K562 (cell line): Measurements from ENCODE around the gene PRDM1. TPM values are rescaled to one million over a fixed set of nuclear protein-coding genes. Genes with fewer than 3 reads are reported as not detected.

ENCODE experiments used
- HLTF ChIP-seq: fragments of 450-650 bp; IDR thresholded peaks from 2 replicates; pipeline ENCODE4 v1.6.1; 2016
- PTTG1 ChIP-seq: fragments of 450-650 bp; IDR thresholded peaks from 2 replicates; pipeline ENCODE4 v1.6.1; 2016; ENCODE audit warnings: low read depth, mild to moderate bottlenecking, missing genetic modification characterization, missing compliant biosample characterization
- SMC3 ChIP-seq: conservative IDR thresholded peaks from 2 replicates; pipeline ENCODE4 v1.6.1; 2011; ENCODE audit warnings: low read depth, low read length, improper control_type of control experiment; ENCODE audit not compliant: insufficient read depth
- ZHX1 ChIP-seq: fragments of 150-350 bp; conservative IDR thresholded peaks from 2 replicates; pipeline ENCODE4 v1.6.1; 2014; ENCODE audit warnings: low read length
- ZNF143 ChIP-seq: sonication (generic); formaldehyde crosslinking; IDR thresholded peaks from 2 replicates; pipeline ENCODE4 v1.9.0; 2022; ENCODE audit warnings: mild to moderate bottlenecking, missing genetic modification reagents
- ZNF197 ChIP-seq: fragments of 200-800 bp; sonication (Bioruptor generic); IDR thresholded peaks from 2 replicates; pipeline ENCODE4 v1.6.1; 2016; ENCODE audit warnings: low read depth, missing genetic modification characterization, missing compliant biosample characterization
- ZNF740 ChIP-seq, 3 experiments: fragments of 200-800 bp in 1 of 3; sonication (Bioruptor generic) in 1 of 3; sonication (generic) in 1 of 3; formaldehyde crosslinking in 1 of 3; IDR thresholded peaks; 2 replicates each; pipeline versions ENCODE4 v1.6.1 to v1.8.0; 2016 to 2022; ENCODE audit warnings: mild to moderate bottlenecking in 2 of 3, missing compliant biosample characterization in 2 of 3, missing genetic modification characterization in 2 of 3, missing genetic modification reagents in 1 of 3
- ZNF79 ChIP-seq: fragments of 250-450 bp; sonication (Bioruptor Pico); IDR thresholded peaks from 2 replicates; pipeline ENCODE4 v1.4.0; 2020; ENCODE audit warnings: low read depth, mild to moderate bottlenecking, moderate library complexity
- ZSCAN29 ChIP-seq: fragments of 450-650 bp; IDR thresholded peaks from 2 replicates; pipeline ENCODE4 v1.6.1; 2017
- polyA plus RNA-seq, 8 experiments: library from polyadenylated mRNA; depleted of rRNA in 4 of 8; stranded (reverse) in 5 of 8; unstranded in 3 of 8; fragments of >200 nt; fragmentation: Nextera tagmentation in 2 of 8; fragmentation: Illumina TruSeq in 1 of 8; extraction: Ambion mirVana in 2 of 8; extraction: Trizol in 1 of 8; gene quantifications; 2 replicates each; pipeline versions ENCODE4 v1.2.1 to v1.2.3, GENCODE V29; 2011 to 2014; ENCODE audit warnings: inconsistent platforms in 1 of 8, missing spikeins in 1 of 8
- total RNA-seq, 7 experiments: library from RNA; depleted of rRNA in 6 of 7; stranded (reverse); fragments of >200 nt in 6 of 7; fragmentation: Illumina TruSeq in 2 of 7; extraction: Trizol in 2 of 7; gene quantifications; 2 replicates each; pipeline versions ENCODE4 v1.2.1 to v1.2.3, GENCODE V29; 2011 to 2021; ENCODE audit warnings: low replicate concordance in 1 of 7

PRDM1 gene
- total and polyA plus RNA-seq, 9 of the 15 experiments (the other 6 are each of a cell fraction or from before 2014, with no cell fraction given), result 0.09 to 0.89 (median 0.27) TPM

- TF ChIP-seq ZHX1 (no peak), HLTF (no peak), ZSCAN29 (no peak), SMC3 (no peak), ZNF143 (CRISPR knock-in tag) (no peak), ZNF197 (CRISPR knock-in tag) (no peak), ZNF740 (CRISPR knock-in tag; IDR thresholded peaks at IDR 0.05) (no peak), ZNF740 (tag; IDR thresholded peaks at IDR 0.05) (no peak), PTTG1 (no peak), ZNF79 (CRISPR knock-in tag) (no peak)
Measured at GRCh38 chr6:106094964-106095335, 8.8 kb downstream of the PRDM1 start (continued).
